Thyroid gland (tissue), 4 donors: Measurements from ENCODE around the gene PEX7. TPM values are rescaled to one million over a fixed set of nuclear protein-coding genes. Genes with fewer than 3 reads are reported as not detected.

Source experiments
- DNase-seq, 2 donors: peaks; one replicate each; pipeline ENCODE4 v3.0.0-alpha.2; 2019
- H3K27ac ChIP-seq, 3 donors: fragments of 200-600 bp; sonication (generic); 1 replicate in 2 of 3; 2 replicates in 1 of 3; pipeline ENCODE4 v1.5.1; 2016 to 2019; ENCODE audit warnings: mild to moderate bottlenecking in 1 of 3, moderate library complexity in 1 of 3
- H3K27me3 ChIP-seq: fragments of 200-600 bp; sonication (generic); one replicate; pipeline ENCODE4 v1.5.1; 2019
- H3K36me3 ChIP-seq, 2 donors: fragments of 200-600 bp; sonication (generic); one replicate each; pipeline ENCODE4 v1.5.1; 2016 to 2019
- H3K4me1 ChIP-seq, 2 donors: fragments of 200-600 bp; sonication (generic); one replicate each; pipeline ENCODE4 v1.5.1; 2017 to 2019
- H3K4me3 ChIP-seq, 3 donors: fragments of 200-600 bp; sonication (generic); replicated peaks in 1 of 3; 1 replicate in 2 of 3; 2 replicates in 1 of 3; pipeline ENCODE4 v1.5.1; 2016; ENCODE audit warnings: mild to moderate bottlenecking in 1 of 3
- H3K9me3 ChIP-seq: fragments of 200-600 bp; sonication (generic); one replicate; pipeline ENCODE4 v1.5.1; 2017
- POLR2A ChIP-seq, 2 donors: fragments of 450-650 bp; IDR thresholded peaks; one replicate each; pipeline ENCODE4 v1.6.1; 2017; ENCODE audit warnings: antibody characterized with exemption in 2 of 2, mild to moderate bottlenecking in 2 of 2, moderate library complexity in 1 of 2
- WGBS, 2 donors: methylation state at CpG; one replicate each; pipeline ENCODE4 v1.1.5; 2017; 5-methylcytosine and 5-hydroxymethylcytosine counted together
- intact Hi-C: fragments of 100-400 bp; cut with DNase I; formaldehyde crosslinking; loops from one replicate; pipeline ENCODE4 v1.15.1; 2023
- total RNA-seq, 4 donors: library from RNA; depleted of rRNA; stranded (reverse); fragments of >200 nt; gene quantifications; one replicate each; pipeline ENCODE4 v1.2.3, GENCODE V29; 2016
- TF ChIP-seq, protein P1 (sequence below), 6 experiments: fragments of 200-600 bp in 3 of 6; fragments of 450-650 bp in 3 of 6; sonication (generic) in 3 of 6; IDR thresholded peaks; one replicate each; pipeline ENCODE4 v1.5.1; 2016 to 2019; ENCODE audit warnings: antibody characterized with exemption in 6 of 6, mild to moderate bottlenecking in 2 of 6, inconsistent platforms in 1 of 6, moderate library complexity in 1 of 6

Gene PEX7
- total RNA-seq, 4 donors from 2014 or later = 16.4 to 23.9 (median 18.2) TPM

DNA sequence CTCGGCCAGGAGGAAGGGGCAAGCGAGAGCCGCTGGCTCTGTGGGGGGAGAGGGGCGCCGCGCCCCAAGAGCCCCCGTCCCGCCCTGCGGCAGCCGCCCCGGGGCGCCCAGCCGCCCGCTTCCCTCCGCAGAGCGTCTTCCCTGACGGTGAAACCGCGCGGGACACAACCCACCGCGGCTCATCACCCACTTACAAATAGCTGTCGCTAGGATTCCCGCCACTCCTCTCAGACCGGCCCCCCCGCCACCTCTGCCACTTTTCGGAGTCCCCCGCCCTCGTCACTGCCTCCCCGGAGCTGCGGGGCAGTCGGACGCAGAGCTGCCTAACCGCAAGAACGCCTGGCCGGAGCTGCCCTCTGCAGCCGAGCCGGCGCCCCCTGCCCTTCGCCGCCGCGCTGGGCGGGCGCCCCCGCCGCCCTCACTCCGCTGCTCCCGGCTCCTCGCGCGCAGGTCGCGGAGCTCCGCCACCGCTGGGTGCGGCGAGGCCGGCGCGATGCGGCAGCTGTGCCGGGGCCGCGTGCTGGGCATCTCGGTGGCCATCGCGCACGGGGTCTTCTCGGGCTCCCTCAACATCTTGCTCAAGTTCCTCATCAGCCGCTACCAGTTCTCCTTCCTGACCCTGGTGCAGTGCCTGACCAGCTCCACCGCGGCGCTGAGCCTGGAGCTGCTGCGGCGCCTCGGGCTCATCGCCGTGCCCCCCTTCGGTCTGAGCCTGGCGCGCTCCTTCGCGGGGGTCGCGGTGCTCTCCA is 99.7 kb downstream of the PEX7 start, which contains the start of gene SLC35D3:
TSS of gene SLC35D3 (plus strand) at position 366 of the 749 bp plus-strand sequence. CDS start at position 494, 128 bp downstream.
- Histone ChIP-seq H3K4me3 (peak within 1 kb of the TSS; percentile 29 to 39 (median 35)), H3K27ac (no peak within 1 kb of the TSS), H3K27me3 (peaks cover 11% of the 10 kb centered on the region), H3K36me3 (no peaks in the 10 kb centered on the region), H3K9me3 (no peaks in the 10 kb centered on the region), H3K4me1 (peaks cover 32 to 33% of the 10 kb centered on the region in 2 donors)
- intact Hi-C loops = no loop called here
- TF ChIP-seq POLR2A (IDR thresholded peaks at IDR 0.05) = no peak
- TF ChIP-seq, protein P1, sequence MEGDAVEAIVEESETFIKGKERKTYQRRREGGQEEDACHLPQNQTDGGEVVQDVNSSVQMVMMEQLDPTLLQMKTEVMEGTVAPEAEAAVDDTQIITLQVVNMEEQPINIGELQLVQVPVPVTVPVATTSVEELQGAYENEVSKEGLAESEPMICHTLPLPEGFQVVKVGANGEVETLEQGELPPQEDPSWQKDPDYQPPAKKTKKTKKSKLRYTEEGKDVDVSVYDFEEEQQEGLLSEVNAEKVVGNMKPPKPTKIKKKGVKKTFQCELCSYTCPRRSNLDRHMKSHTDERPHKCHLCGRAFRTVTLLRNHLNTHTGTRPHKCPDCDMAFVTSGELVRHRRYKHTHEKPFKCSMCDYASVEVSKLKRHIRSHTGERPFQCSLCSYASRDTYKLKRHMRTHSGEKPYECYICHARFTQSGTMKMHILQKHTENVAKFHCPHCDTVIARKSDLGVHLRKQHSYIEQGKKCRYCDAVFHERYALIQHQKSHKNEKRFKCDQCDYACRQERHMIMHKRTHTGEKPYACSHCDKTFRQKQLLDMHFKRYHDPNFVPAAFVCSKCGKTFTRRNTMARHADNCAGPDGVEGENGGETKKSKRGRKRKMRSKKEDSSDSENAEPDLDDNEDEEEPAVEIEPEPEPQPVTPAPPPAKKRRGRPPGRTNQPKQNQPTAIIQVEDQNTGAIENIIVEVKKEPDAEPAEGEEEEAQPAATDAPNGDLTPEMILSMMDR (IDR thresholded peaks at IDR 0.05) = no peak
- WGBS, 2 donors = 2 to 3% methylated on average over 7 to 12 of the region's 86 CpGs
- DNase-seq = no peak

GRCh38 chr6:136922685-136923006 is 100.3 kb downstream of the PEX7 start:
- Histone ChIP-seq H3K4me1 (peaks cover 32 to 33% of the 10 kb centered on the region in 2 donors), H3K27ac (no peak overlapping the region), H3K9me3 (no peaks in the 10 kb centered on the region), H3K36me3 (no peaks in the 10 kb centered on the region), H3K4me3 (peak overlapping the region in 1 of 3 donors; percentile 39), H3K27me3 (peaks cover 11% of the 10 kb centered on the region)
- TF ChIP-seq POLR2A (IDR thresholded peaks at IDR 0.05) = no peak
- TF ChIP-seq, protein P1 (IDR thresholded peaks at IDR 0.05) = no peak
- intact Hi-C loops = no loop called here
- no CpG with 5 or more reads among the region's 29 CpGs for WGBS, 2 donors
- no peak for DNase-seq

DNA sequence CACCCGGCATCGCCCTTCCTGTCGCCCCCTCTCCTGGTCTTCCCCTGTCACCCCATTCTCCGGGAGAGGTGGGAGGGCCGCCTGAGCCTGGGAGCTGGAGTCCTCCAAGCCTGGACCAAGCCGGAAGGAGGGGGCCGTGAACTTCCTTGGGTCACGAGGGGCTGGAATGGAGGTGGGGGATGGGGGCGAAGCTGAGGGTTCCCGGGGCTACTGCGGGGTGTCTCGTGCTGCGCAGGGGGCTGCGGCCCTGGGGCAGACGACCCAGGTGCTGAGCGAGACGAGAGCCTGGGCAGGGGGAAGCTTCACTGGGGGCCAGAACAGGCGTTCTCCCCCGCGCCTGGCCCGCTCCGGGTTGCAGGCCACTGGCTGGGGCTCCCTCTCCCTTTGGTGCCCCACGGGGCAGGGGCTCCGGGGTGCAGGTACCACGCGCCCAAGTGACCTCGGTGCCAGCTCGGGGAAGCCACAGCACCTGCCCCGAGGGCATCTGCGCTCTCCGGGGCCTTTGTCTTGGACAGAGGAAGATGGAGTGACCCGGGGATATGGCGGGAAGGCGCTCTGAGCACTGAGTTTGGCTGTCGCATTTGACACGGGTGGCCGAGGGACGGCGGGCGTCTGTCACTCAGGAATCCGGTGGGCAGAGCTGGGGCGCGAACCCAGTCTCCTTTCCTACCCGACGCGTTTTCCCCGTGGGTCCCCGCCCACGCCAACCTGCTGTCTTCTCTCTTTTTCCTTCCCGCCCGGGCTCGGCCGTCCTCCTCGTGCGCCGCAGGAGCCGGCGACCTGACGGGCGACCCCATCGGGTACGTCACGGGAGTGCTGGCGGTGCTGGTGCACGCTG is 100.9 kb downstream of the PEX7 start:
- Histone ChIP-seq H3K4me3 (no peak overlapping the region), H3K9me3 (no peaks in the 10 kb centered on the region), H3K4me1 (peaks cover 32 to 33% of the 10 kb centered on the region in 2 donors), H3K27ac (no peak overlapping the region), H3K36me3 (no peaks in the 10 kb centered on the region), H3K27me3 (peaks cover 11% of the 10 kb centered on the region)
- intact Hi-C loops = no loop called here
- no peak for DNase-seq
- 5 to 10% methylated on average over 31 to 37 of the region's 65 CpGs for WGBS, 2 donors
- no peak for TF ChIP-seq POLR2A (IDR thresholded peaks at IDR 0.05)
- TF ChIP-seq, protein P1 (IDR thresholded peaks at IDR 0.05) = no peak

GRCh38 chr6:136923954-136924673 is 101.7 kb downstream of the PEX7 start:
- peaks cover 32 to 33% of the 10 kb centered on the region in 2 donors for H3K4me1 ChIP-seq
- no peak overlapping the region for H3K4me3 ChIP-seq
- H3K27ac ChIP-seq = no peak overlapping the region
- no peak for DNase-seq
- intact Hi-C loops = no loop called here
- TF ChIP-seq, protein P1 (IDR thresholded peaks at IDR 0.05) = no peak
- no peak for TF ChIP-seq POLR2A (IDR thresholded peaks at IDR 0.05)
- no peaks in the 10 kb centered on the region for H3K9me3 ChIP-seq
- WGBS, 2 donors = 63 to 69% methylated on average over 36 to 39 of the region's 40 CpGs
- H3K36me3 ChIP-seq = no peaks in the 10 kb centered on the region
- peaks cover 11% of the 10 kb centered on the region for H3K27me3 ChIP-seq
